Stimulated activated CD8-positive, alpha-beta memory T cell treated with anti-CD3 and anti-CD28 coated beads, Interleukin-2, amount 100 ng/mL, for 48 hours (primary cell): ENCODE data around the gene HIC1.
A peak's percentile ranks its signal among the peaks of the same experiment; 100 is the strongest.

Experiments used
- DNase-seq, 2 donors: peaks; one replicate each; pipeline ENCODE4 v3.0.0-alpha.2; 2020; ENCODE audit warnings: low read depth in 2 of 2

HIC1 gene

GRCh38 chr17:2024572-2025219, 30.2 kb upstream of the HIC1 start:
- DNase-seq, result no peak

- DNase-seq, result peak in 1 of 2 donors; percentile 40
Measured at GRCh38 chr17:2025220-2025621, 29.7 kb upstream of the HIC1 start, which contains the start of gene RTN4RL1. RTN4RL1 (minus strand) TSS chr17:2025334; CDS start chr17:2024865, 469 bp downstream.

- DNase-seq, result no peak
Measured at GRCh38 chr17:2025622-2026309, 29.1 kb upstream of the HIC1 start.

GRCh38 chr17:2027528-2028233, 27.2 kb upstream of the HIC1 start:
- no peak for DNase-seq

- DNase-seq, result no peak
Measured at GRCh38 chr17:2028234-2028614, 26.7 kb upstream of the HIC1 start.

- DNase-seq, result no peak
Measured at GRCh38 chr17:2028737-2029136, 26.2 kb upstream of the HIC1 start.

GRCh38 chr17:2029911-2030778, 24.8 kb upstream of the HIC1 start, which contains the start of gene DPH1:
DPH1 (plus strand) TSS chr17:2030153; CDS start chr17:2030170, 17 bp downstream.
- peak; percentile 80 to 81 for DNase-seq

GRCh38 chr17:2030779-2031163, 24.1 kb upstream of the HIC1 start:
- DNase-seq, result no peak

- DNase-seq, result no peak
Measured at GRCh38 chr17:2033153-2033552, 21.8 kb upstream of the HIC1 start.

GRCh38 chr17:2034157-2034556, 20.7 kb upstream of the HIC1 start:
- no peak for DNase-seq

- no peak for DNase-seq
Measured at GRCh38 chr17:2034806-2035540, 19.9 kb upstream of the HIC1 start.

- DNase-seq, result no peak
Measured at GRCh38 chr17:2035541-2036488, 19.1 kb upstream of the HIC1 start.

- no peak for DNase-seq
Measured at GRCh38 chr17:2037155-2037554, 17.7 kb upstream of the HIC1 start.

- DNase-seq, result no peak
Measured at GRCh38 chr17:2040219-2040827, 14.6 kb upstream of the HIC1 start.

GRCh38 chr17:2040942-2041560, 13.9 kb upstream of the HIC1 start:
- no peak for DNase-seq

GRCh38 chr17:2041561-2042389, 13.1 kb upstream of the HIC1 start, which contains the start of gene OVCA2:
OVCA2 (plus strand) TSS chr17:2042022; CDS start chr17:2042048, 26 bp downstream.
- DNase-seq, result peak; percentile 90 to 96

- DNase-seq, result no peak
Measured at GRCh38 chr17:2042390-2042847, 12.5 kb upstream of the HIC1 start.

- DNase-seq, result no peak
Measured at GRCh38 chr17:2042933-2043332, 12.0 kb upstream of the HIC1 start.
